IMR-90 (cell line): ENCODE measurements around the gene C3orf18. TPM values are rescaled to one million over a fixed set of nuclear protein-coding genes. Genes with fewer than 3 reads are reported as not detected.

ENCODE experiments used
- ATAC-seq: fragments of 200-7000 bp; cut with Tn5 transposase; 2 replicates; pipeline ENCODE4 v1.9.1; 2020; ENCODE audit warnings: low read depth, mild to moderate bottlenecking, moderate library complexity
- BruUV-seq: library from RNA; stranded (reverse); fragments of 400-500 nt; replicated peaks from 2 replicates; lab custom pipeline; 2021; lab: Mats Ljungman, UMichigan
- CTCF ChIA-PET: fragments of 300-600 bp; formaldehyde crosslinking; extraction: SDS; loops from one replicate; lab custom pipeline; 2021; ENCODE audit warnings: antibody characterized with exemption; lab: Yijun Ruan, JAX
- POLR2A ChIA-PET: fragments of 300-600 bp; sonication (Branson Sonifier 250); formaldehyde crosslinking; loops from one replicate; lab custom pipeline; 2022; ENCODE audit warnings: antibody characterized with exemption; ENCODE audit not compliant: unreplicated experiment; lab: Charles Lee
- DNase-seq: peaks from one replicate; pipeline ENCODE4 v3.0.0; 2013
- H2AFZ ChIP-seq: replicated peaks from 2 replicates; pipeline ENCODE3; 2013; ENCODE audit warnings: low read length, mild to moderate bottlenecking; ENCODE audit not compliant: poor library complexity
- H2AK5ac ChIP-seq: 2 replicates; pipeline ENCODE4 v1.6.1; 2013; ENCODE audit warnings: low read depth, low read length, inconsistent platforms
- H2AK9ac ChIP-seq: replicated peaks from 2 replicates; pipeline ENCODE3; 2013; ENCODE audit warnings: mild to moderate bottlenecking, low read depth, low read length, moderate library complexity; ENCODE audit not compliant: poor library complexity
- H2BK120ac ChIP-seq: 2 replicates; pipeline ENCODE4 v1.6.1; 2013; ENCODE audit warnings: low read depth, low read length, inconsistent platforms
- H2BK15ac ChIP-seq: 3 replicates; pipeline ENCODE4 v1.6.1; 2013; ENCODE audit warnings: low read depth, low read length, inconsistent platforms
- H2BK20ac ChIP-seq: 2 replicates; pipeline ENCODE4 v1.6.1; 2013; ENCODE audit warnings: low read depth, mild to moderate bottlenecking, inconsistent platforms, low read length, moderate library complexity
- H2BK5ac ChIP-seq: 2 replicates; pipeline ENCODE4 v1.6.1; 2013; ENCODE audit warnings: mild to moderate bottlenecking, low read depth, low read length, inconsistent platforms; ENCODE audit not compliant: poor library complexity, severe bottlenecking
- H3K14ac ChIP-seq: replicated peaks from 2 replicates; pipeline ENCODE4 v1.6.1; 2013; ENCODE audit warnings: low read depth, low read length, inconsistent platforms
- H3K18ac ChIP-seq: 2 replicates; pipeline ENCODE4 v1.6.1; 2013; ENCODE audit warnings: low read depth, low read length, control low read depth
- H3K23ac ChIP-seq: 2 replicates; pipeline ENCODE4 v1.6.1; 2013; ENCODE audit warnings: low read depth, low read length, inconsistent platforms
- H3K27ac ChIP-seq: 2 replicates; pipeline ENCODE4 v1.5.1; 2013; ENCODE audit warnings: mild to moderate bottlenecking, control low read depth, low read length; ENCODE audit not compliant: insufficient read depth
- H3K27me3 ChIP-seq: 2 replicates; pipeline ENCODE4 v1.6.1; 2013; ENCODE audit warnings: low read length; ENCODE audit not compliant: control insufficient read depth, insufficient read depth
- H3K36me3 ChIP-seq: 2 replicates; pipeline ENCODE4 v1.6.1; 2013; ENCODE audit warnings: low read length, mixed read lengths; ENCODE audit not compliant: control insufficient read depth, insufficient read depth
- H3K4ac ChIP-seq: 2 replicates; pipeline ENCODE4 v1.6.1; 2013; ENCODE audit warnings: low read depth, low read length, inconsistent platforms
- H3K4me1 ChIP-seq: 2 replicates; pipeline ENCODE4 v1.6.1; 2013; ENCODE audit warnings: low read length, mixed read lengths; ENCODE audit not compliant: control insufficient read depth, insufficient read depth
- H3K4me2 ChIP-seq: 2 replicates; pipeline ENCODE4 v1.6.1; 2013; ENCODE audit warnings: low read depth, mild to moderate bottlenecking, control low read depth, low read length, moderate library complexity
- H3K4me3 ChIP-seq: 2 replicates; pipeline ENCODE4 v1.5.1; 2013; ENCODE audit warnings: low read depth, mild to moderate bottlenecking, control low read depth, low read length, moderate library complexity; ENCODE audit not compliant: insufficient read depth
- H3K56ac ChIP-seq: 2 replicates; pipeline ENCODE4 v1.6.1; 2013; ENCODE audit warnings: low read length, inconsistent platforms; ENCODE audit not compliant: insufficient read depth; ENCODE audit errors: extremely low read depth
- H3K79me1 ChIP-seq, 2 experiments: 2 replicates each; pipeline ENCODE4 v1.6.1; 2013; ENCODE audit warnings: low read length in 2 of 2, inconsistent platforms in 1 of 2, low read depth in 1 of 2
- H3K9ac ChIP-seq: 2 replicates; pipeline ENCODE4 v1.6.1; 2013; ENCODE audit warnings: low read depth, low read length, control low read depth
- H3K9me1 ChIP-seq: 2 replicates; pipeline ENCODE4 v1.6.1; 2013; ENCODE audit warnings: low read length, inconsistent platforms; ENCODE audit not compliant: insufficient read depth
- H3K9me3 ChIP-seq: 2 replicates; pipeline ENCODE4 v1.6.1; 2013; ENCODE audit warnings: low read length; ENCODE audit not compliant: control insufficient read depth, insufficient read depth
- H4K20me1 ChIP-seq: 2 replicates; pipeline ENCODE4 v1.6.1; 2013; ENCODE audit warnings: low read length, inconsistent platforms; ENCODE audit not compliant: insufficient read depth
- H4K5ac ChIP-seq: 2 replicates; pipeline ENCODE4 v1.6.1; 2013; ENCODE audit warnings: mild to moderate bottlenecking, low read depth, low read length, control low read depth
- H4K8ac ChIP-seq, 2 experiments: 2 replicates each; pipeline ENCODE4 v1.6.1; 2013; ENCODE audit warnings: low read depth in 2 of 2, low read length in 2 of 2, control low read depth in 1 of 2, inconsistent platforms in 1 of 2
- H4K91ac ChIP-seq: 2 replicates; pipeline ENCODE4 v1.6.1; 2013; ENCODE audit warnings: low read depth, low read length, inconsistent platforms; ENCODE audit not compliant: insufficient read depth
- RAD21 ChIP-seq: IDR thresholded peaks from 2 replicates; pipeline ENCODE4 v1.6.1; 2012; ENCODE audit warnings: low read length, improper control_type of control experiment
- WGBS, 2 experiments: methylation state at CpG; one replicate each; pipeline versions ENCODE4 v1.1.5 to v1.1.7; 2013; ENCODE audit warnings: missing lambda C conversion rate in 2 of 2; ENCODE audit not compliant: insufficient read length in 1 of 2; ENCODE audit errors: extremely low coverage in 2 of 2; 5-methylcytosine and 5-hydroxymethylcytosine counted together
- dilution Hi-C: fragments of 300-500 bp; cut with HindIII; formaldehyde crosslinking; loops from one replicate; pipeline ENCODE4 v1.14.3; 2018; ENCODE audit warnings: low sequenced_read_pairs; ENCODE audit not compliant: unreplicated experiment
- in situ Hi-C: fragments of 300-500 bp; cut with MboI; formaldehyde crosslinking; loops from 3 replicates; pipeline ENCODE4 v1.14.3; 2019; ENCODE audit warnings: low sequenced_read_pairs, inconsistent platforms, mixed read lengths
- intact Hi-C: fragments of 100-400 bp; cut with micrococcal nuclease; formaldehyde crosslinking; loops from 2 replicates; pipeline ENCODE4 v1.10.0; 2022
- polyA plus RNA-seq, 3 experiments: library from polyadenylated mRNA; depleted of rRNA; stranded (reverse); fragments of >200 nt; gene quantifications; 2 replicates each; pipeline ENCODE4 v1.2.3, GENCODE V29; 2012; ENCODE audit warnings: low replicate concordance in 1 of 3
- total RNA-seq: library from RNA; depleted of rRNA; stranded (reverse); fragments of >200 nt; gene quantifications from 2 replicates; pipeline ENCODE4 v1.2.3, GENCODE V29; 2012

Gene C3orf18
- total and polyA plus RNA-seq, 2 of the 4 experiments (the other 2 are of a cell fraction) = 6.8 to 10.6 TPM

DNA sequence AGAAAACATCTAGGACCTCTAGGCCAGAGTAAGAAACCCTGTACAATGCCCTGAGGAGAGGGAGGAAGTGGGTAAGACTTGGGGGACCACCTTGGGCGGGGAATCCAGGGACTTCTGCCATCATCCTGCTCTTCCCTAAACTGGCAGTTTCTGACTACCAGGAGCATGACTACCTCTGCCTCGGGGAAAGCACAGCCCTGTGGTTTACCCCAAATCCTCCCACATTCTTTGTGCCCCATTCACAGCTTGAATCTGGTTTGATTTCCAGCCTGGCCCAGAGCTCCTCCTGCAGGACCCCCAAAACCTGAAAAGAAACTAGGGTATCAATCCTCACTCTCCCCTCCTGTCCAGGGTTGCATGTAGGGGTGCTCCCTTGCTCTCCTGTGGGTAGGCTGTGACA, 4.7 kb downstream of the C3orf18 start:
- ChIA-PET POLR2A (no interaction called here), CTCF (no interaction called here)
- Histone ChIP-seq H3K27me3 (no peaks in the 10 kb centered on the region), H4K20me1 (no peaks in the 10 kb centered on the region), H2AK5ac (no peak overlapping the region), H3K23ac (0 out of 2 replicates have a peak overlapping the region, but pooled peaks have one; percentile 38), H3K79me1 (peaks cover 5 to 9% of the 10 kb centered on the region in 2 experiments; a peak in 2 of 4 replicates), H3K27ac (no peak overlapping the region), H3K4me2 (no peak overlapping the region), H2BK20ac (no peak overlapping the region), H3K18ac (no peak overlapping the region), H3K4ac (no peak overlapping the region), H4K8ac (no peak overlapping the region; a peak in 1 of 4 replicates), H3K9ac (no peak overlapping the region), H3K9me1 (peaks cover 12% of the 10 kb centered on the region), H2BK5ac (no peak overlapping the region), H3K9me3 (no peaks in the 10 kb centered on the region), H2BK120ac (no peak overlapping the region), H2AK9ac (peak overlapping the region; percentile 63), H2BK15ac (no peak overlapping the region), H3K4me3 (no peak overlapping the region), H3K14ac (no peak overlapping the region), H3K4me1 (peaks cover 2% of the 10 kb centered on the region; the same call in 1 of the 2 replicates), H2AFZ (peak overlapping the region; percentile 51), H3K56ac (no peak overlapping the region), H4K5ac (no peak overlapping the region), H4K91ac (no peak overlapping the region), H3K36me3 (no peaks in the 10 kb centered on the region)
- WGBS, 2 experiments = 40% methylated on average over 1 of the region's 2 CpGs; no CpG with 5 or more reads in 1 of the 2 experiments
- intact Hi-C loops = no loop called here
- no peak for TF ChIP-seq RAD21
- no peak; the same call in 1 of the 2 replicates for ATAC-seq
- dilution Hi-C loops = no loop called here
- in situ Hi-C loops = no loop called here
- peak; percentile 49 for DNase-seq
- no TSS peak for BruUV-seq
